Choroid plexus epithelial cell (primary cell): ENCODE data around the gene SPOCK3.
A peak's percentile ranks its signal among the peaks of the same experiment; 100 is the strongest.

Source experiments
- DNase-seq: peaks from one replicate; pipeline ENCODE4 v3.0.0-alpha.2; 2010; ENCODE audit warnings: low read depth
- H3K4me3 ChIP-seq: 2 replicates; pipeline ENCODE4 v1.5.1; 2011; ENCODE audit warnings: low read depth, mild to moderate bottlenecking, control low read depth, low read length, moderate library complexity
- CTCF ChIP-seq: conservative IDR thresholded peaks from 2 replicates; pipeline ENCODE4 v1.5.1; 2011; ENCODE audit warnings: low read depth, mild to moderate bottlenecking, control low read depth, inconsistent platforms, low read length, moderate library complexity

SPOCK3 gene

GRCh38 chr4:166956484-166956883, 277.8 kb downstream of the SPOCK3 start:
- no peak overlapping the region for H3K4me3 ChIP-seq
- TF ChIP-seq CTCF, result no peak
- DNase-seq, result no peak

GRCh38 chr4:166941629-166942028, 292.7 kb downstream of the SPOCK3 start:
- no peak for TF ChIP-seq CTCF
- peak; percentile 1 for DNase-seq
- H3K4me3 ChIP-seq, result no peak overlapping the region

- no peak for TF ChIP-seq CTCF
- no peak for DNase-seq
- H3K4me3 ChIP-seq, result no peak overlapping the region
These were observed 303.8 kb downstream of the SPOCK3 start for GRCh38 chr4:166930464-166930863.

- no peak for DNase-seq
- no peak for TF ChIP-seq CTCF
- H3K4me3 ChIP-seq, result no peak overlapping the region
These were observed 309.9 kb downstream of the SPOCK3 start for GRCh38 chr4:166924424-166924823.

GRCh38 chr4:166913926-166914325, 320.4 kb downstream of the SPOCK3 start:
- H3K4me3 ChIP-seq, result no peak overlapping the region
- TF ChIP-seq CTCF, result no peak
- DNase-seq, result no peak

GRCh38 chr4:166903408-166903807, 330.9 kb downstream of the SPOCK3 start:
- no peak for TF ChIP-seq CTCF
- DNase-seq, result no peak
- no peak overlapping the region for H3K4me3 ChIP-seq

- H3K4me3 ChIP-seq, result no peak overlapping the region
- TF ChIP-seq CTCF, result no peak
- no peak for DNase-seq
These were observed 331.4 kb downstream of the SPOCK3 start for GRCh38 chr4:166902941-166903340.
